ENCODE results near the gene NOPCHAP1. TPM values are rescaled to one million over a fixed set of nuclear protein-coding genes. Genes with fewer than 3 reads are reported as not detected.

NOPCHAP1 gene
- total RNA-seq, 1 experiment from 2014 or later: 49.3 TPM

DNA sequence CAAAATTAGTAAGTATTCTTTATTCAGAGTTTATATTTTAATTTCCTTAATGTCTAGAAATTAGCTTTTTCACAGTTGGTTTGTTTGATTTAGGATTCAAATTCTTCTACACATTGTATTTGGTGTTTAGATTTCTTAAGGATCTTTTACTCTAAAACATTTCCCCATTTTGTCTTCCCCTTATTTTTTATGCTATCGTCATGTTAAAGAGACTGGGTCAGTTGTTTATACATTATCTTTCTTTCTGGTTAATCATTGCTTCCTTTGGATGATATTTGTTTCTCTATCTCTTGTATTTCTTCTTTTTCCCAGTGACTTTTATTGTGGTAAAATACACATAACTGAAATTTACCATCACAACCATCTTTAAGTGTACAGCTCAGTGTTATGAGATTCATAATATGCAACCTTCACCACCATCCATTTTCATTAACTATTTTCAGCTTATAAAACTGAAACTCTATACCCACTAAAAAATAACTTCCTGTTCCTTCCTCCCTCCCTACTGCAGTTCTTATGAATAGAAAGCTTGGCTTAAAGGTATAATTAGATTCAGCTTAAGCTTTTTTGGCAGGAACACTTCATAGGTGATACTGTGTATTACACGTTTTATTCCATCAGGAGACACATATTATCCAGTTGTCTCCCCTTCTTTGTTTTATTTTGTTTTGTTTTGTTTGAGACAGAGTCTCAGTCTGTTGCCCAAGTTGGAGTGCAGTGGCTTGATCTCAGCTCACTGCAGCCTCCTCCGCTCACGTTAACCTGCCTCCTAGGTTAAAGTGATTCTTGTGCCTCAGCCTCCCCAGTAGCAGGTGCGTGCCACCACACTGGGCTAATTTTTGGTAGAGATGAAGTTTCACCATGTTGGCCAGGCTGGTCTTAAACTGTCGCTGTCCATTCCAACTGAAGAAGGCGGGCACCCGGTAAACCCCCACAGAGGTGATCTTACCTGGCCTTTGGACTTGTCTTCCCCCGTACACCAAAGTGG lies 45.0 kb downstream of the NOPCHAP1 start:
- Mint-ChIP-seq H3K4me3 (no peak overlapping the region), H3K27ac (no peak overlapping the region), H3K36me3 (ENCODE audit: insufficient read depth in 1 of 3, low read depth in 3 of 3) (peaks cover 0 to 4% (median 2%) of the 10 kb centered on the region in 3 experiments; a peak in 2 of 7 replicates), H3K9me3 (no peaks in the 10 kb centered on the region), H3K4me1 (no peaks in the 10 kb centered on the region), H3K27me3 (ENCODE audit: low read depth) (no peaks in the 10 kb centered on the region)
- no peak overlapping the region for H3K56ac ChIP-seq (ENCODE audit: insufficient read length, low read depth, low read length)
- no peak overlapping the region for H4K8ac ChIP-seq (replicated peaks; ENCODE audit: insufficient read length, low read depth, low read length)
- no peak overlapping the region for H3K23ac ChIP-seq (ENCODE audit: insufficient read length, low read depth, low read length)
- DNase-seq: no peak
- no peaks in the 10 kb centered on the region for H3K4me1 ChIP-seq (ENCODE audit: insufficient read depth, low read length)
- H2AFZ ChIP-seq (ENCODE audit: low read length): no peak overlapping the region
- H4K20me1 ChIP-seq (ENCODE audit: control insufficient read depth, insufficient read depth, insufficient read length): no peaks in the 10 kb centered on the region
- H3K23me2 ChIP-seq (ENCODE audit: insufficient read length, low read depth, low read length, poor library complexity, severe bottlenecking): no peaks in the 10 kb centered on the region
- H3K79me1 ChIP-seq (ENCODE audit: insufficient read depth, low read depth, low read length, poor library complexity, severe bottlenecking): no peaks in the 10 kb centered on the region
- no peak overlapping the region for H3K9ac ChIP-seq (ENCODE audit: extremely low read depth, insufficient read length, low read length)
- H3K27me3 ChIP-seq (ENCODE audit: insufficient read depth, low read length): no peaks in the 10 kb centered on the region
- no peak overlapping the region for H2BK15ac ChIP-seq (ENCODE audit: low read depth, low read length)
- H3K4me2 ChIP-seq (ENCODE audit: insufficient read depth, insufficient read length, low read length): no peak overlapping the region
- H4K91ac ChIP-seq (ENCODE audit: insufficient read length, low read depth, low read length): no peak overlapping the region
- no peak overlapping the region for H3K4ac ChIP-seq (ENCODE audit: low read depth, low read length)
- H3K27ac ChIP-seq (ENCODE audit: insufficient read length, low read depth, low read length): no peak overlapping the region
- H4K5ac ChIP-seq (ENCODE audit: insufficient read length, low read depth, low read length): no peak overlapping the region
- no peak overlapping the region for H2BK12ac ChIP-seq (ENCODE audit: insufficient read length, low read depth, low read length)
- H2BK5ac ChIP-seq (ENCODE audit: insufficient read length, low read length): no peak overlapping the region
- no peak overlapping the region for H3T11ph ChIP-seq (ENCODE audit: low read length)
- H3K79me2 ChIP-seq (ENCODE audit: insufficient read depth, low read length): no peaks in the 10 kb centered on the region
- no peak overlapping the region for H2BK20ac ChIP-seq (ENCODE audit: low read depth, low read length, poor library complexity, severe bottlenecking)
- no peak overlapping the region for H2BK120ac ChIP-seq (ENCODE audit: low read depth, low read length, poor library complexity, severe bottlenecking)
- H3K14ac ChIP-seq (ENCODE audit: insufficient read depth, low read length): no peak overlapping the region
- no peak overlapping the region for H2AK5ac ChIP-seq (ENCODE audit: insufficient read length, low read length)
- H3K9me3 ChIP-seq (ENCODE audit: control insufficient read depth, low read depth, low read length): no peaks in the 10 kb centered on the region
- TF ChIP-seq, protein P1, sequence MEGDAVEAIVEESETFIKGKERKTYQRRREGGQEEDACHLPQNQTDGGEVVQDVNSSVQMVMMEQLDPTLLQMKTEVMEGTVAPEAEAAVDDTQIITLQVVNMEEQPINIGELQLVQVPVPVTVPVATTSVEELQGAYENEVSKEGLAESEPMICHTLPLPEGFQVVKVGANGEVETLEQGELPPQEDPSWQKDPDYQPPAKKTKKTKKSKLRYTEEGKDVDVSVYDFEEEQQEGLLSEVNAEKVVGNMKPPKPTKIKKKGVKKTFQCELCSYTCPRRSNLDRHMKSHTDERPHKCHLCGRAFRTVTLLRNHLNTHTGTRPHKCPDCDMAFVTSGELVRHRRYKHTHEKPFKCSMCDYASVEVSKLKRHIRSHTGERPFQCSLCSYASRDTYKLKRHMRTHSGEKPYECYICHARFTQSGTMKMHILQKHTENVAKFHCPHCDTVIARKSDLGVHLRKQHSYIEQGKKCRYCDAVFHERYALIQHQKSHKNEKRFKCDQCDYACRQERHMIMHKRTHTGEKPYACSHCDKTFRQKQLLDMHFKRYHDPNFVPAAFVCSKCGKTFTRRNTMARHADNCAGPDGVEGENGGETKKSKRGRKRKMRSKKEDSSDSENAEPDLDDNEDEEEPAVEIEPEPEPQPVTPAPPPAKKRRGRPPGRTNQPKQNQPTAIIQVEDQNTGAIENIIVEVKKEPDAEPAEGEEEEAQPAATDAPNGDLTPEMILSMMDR (conservative IDR thresholded peaks at IDR 0.05): no peak
- no peak overlapping the region for H3K18ac ChIP-seq (ENCODE audit: insufficient read length, low read depth, low read length)
- WGBS (ENCODE audit: extremely low coverage, insufficient read length, low lambda C conversion rate): no CpG with 5 or more reads among the region's 9 CpGs

Data from H9 (cell line).